Measurements from ENCODE around the gene MED13L.

The MED13L gene

DNA sequence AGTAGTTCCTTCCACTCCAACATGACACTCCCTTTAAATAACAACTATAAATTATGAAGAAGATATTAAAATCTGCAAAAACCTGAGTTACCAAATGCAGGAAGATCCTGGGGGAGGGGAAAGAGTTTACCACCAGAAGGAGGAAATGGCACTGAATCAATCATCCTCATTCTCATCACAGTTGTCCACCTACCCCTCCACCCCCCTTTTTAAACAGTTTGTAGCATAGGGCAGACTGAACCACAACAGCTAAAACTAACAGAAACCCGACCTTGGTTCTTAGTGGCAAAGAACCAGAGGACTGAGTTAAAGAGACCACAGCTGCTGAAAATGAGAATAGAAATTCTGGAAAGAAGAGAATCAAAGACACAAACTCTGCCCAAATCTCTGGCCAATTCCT is 189.5 kb downstream of the MED13L start:
- H3K27ac ChIP-seq (ENCODE audit: poor library complexity, severe bottlenecking) = no peak overlapping the region
- no peaks in the 10 kb centered on the region for H3K27me3 ChIP-seq (ENCODE audit: insufficient read depth, poor library complexity, severe bottlenecking)
- DNase-seq (ENCODE audit: low spot score) = no peak
- no peak for ATAC-seq (ENCODE audit: low read depth)
- no peaks in the 10 kb centered on the region for H3K9me3 ChIP-seq (ENCODE audit: severe bottlenecking)
- H3K36me3 ChIP-seq (ENCODE audit: low read depth) = 0 out of 2 replicates have a peak, but pooled peaks cover 4% of the 10 kb centered on the region
- H3K4me3 ChIP-seq (ENCODE audit: severe bottlenecking) = no peak overlapping the region
- no peaks in the 10 kb centered on the region for H3K4me1 ChIP-seq (ENCODE audit: insufficient read depth, poor library complexity, severe bottlenecking)
- TF ChIP-seq, protein P1, sequence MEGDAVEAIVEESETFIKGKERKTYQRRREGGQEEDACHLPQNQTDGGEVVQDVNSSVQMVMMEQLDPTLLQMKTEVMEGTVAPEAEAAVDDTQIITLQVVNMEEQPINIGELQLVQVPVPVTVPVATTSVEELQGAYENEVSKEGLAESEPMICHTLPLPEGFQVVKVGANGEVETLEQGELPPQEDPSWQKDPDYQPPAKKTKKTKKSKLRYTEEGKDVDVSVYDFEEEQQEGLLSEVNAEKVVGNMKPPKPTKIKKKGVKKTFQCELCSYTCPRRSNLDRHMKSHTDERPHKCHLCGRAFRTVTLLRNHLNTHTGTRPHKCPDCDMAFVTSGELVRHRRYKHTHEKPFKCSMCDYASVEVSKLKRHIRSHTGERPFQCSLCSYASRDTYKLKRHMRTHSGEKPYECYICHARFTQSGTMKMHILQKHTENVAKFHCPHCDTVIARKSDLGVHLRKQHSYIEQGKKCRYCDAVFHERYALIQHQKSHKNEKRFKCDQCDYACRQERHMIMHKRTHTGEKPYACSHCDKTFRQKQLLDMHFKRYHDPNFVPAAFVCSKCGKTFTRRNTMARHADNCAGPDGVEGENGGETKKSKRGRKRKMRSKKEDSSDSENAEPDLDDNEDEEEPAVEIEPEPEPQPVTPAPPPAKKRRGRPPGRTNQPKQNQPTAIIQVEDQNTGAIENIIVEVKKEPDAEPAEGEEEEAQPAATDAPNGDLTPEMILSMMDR (IDR thresholded peaks at IDR 0.05; ENCODE audit: poor library complexity, severe bottlenecking) = no peak

DNA sequence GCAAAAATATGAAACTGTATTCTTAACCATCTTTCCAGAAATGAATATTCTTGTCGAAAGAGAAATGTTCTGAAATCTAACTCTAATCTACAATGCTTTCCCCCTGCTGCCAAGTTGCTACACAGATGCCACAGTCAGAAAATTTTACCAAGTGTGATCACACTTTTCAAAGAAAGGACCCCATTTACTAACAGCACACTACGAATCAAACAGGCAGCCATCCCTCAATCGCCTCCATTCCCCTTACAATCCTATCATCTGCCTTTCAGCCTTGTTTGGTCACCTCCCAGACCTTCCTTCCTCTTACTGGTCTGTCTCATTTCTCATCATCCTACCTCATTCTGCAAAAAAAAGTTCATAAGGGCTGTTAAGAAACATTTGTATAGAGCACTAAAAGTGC is 190.1 kb downstream of the MED13L start:
- TF ChIP-seq, protein P1 (IDR thresholded peaks at IDR 0.05; ENCODE audit: poor library complexity, severe bottlenecking) = no peak
- Histone ChIP-seq H3K4me1 (ENCODE audit: insufficient read depth, poor library complexity, severe bottlenecking) (no peaks in the 10 kb centered on the region), H3K27me3 (ENCODE audit: insufficient read depth, poor library complexity, severe bottlenecking) (no peaks in the 10 kb centered on the region), H3K9me3 (ENCODE audit: severe bottlenecking) (no peaks in the 10 kb centered on the region), H3K36me3 (ENCODE audit: low read depth) (0 out of 2 replicates have a peak, but pooled peaks cover 4% of the 10 kb centered on the region), H3K27ac (ENCODE audit: poor library complexity, severe bottlenecking) (no peak overlapping the region), H3K4me3 (ENCODE audit: severe bottlenecking) (no peak overlapping the region)
- DNase-seq (ENCODE audit: low spot score) (no peak), ATAC-seq (ENCODE audit: low read depth) (no peak)

DNA sequence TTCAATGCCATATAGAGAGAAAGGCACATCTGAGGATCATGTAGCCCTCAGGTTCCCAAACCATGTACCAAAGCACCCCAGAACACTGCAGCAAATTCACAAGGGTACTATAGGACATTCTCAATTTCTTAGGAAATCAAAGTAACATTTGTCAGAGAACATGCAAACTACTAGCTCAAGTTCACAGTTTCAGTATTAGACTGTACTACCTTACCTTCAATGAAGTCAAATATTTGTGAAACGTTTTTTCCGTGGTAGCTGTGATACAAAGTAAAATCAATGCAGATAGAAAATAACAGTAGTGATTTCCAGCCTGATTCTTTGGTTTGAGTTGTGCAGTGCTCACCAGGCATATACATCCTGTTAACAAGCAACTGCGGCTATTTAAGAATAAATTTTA is 197.1 kb downstream of the MED13L start:
- Histone ChIP-seq H3K4me3 (ENCODE audit: severe bottlenecking) (no peak overlapping the region), H3K27me3 (ENCODE audit: insufficient read depth, poor library complexity, severe bottlenecking) (no peaks in the 10 kb centered on the region), H3K9me3 (ENCODE audit: severe bottlenecking) (no peaks in the 10 kb centered on the region), H3K27ac (ENCODE audit: poor library complexity, severe bottlenecking) (no peak overlapping the region), H3K4me1 (ENCODE audit: insufficient read depth, poor library complexity, severe bottlenecking) (no peaks in the 10 kb centered on the region), H3K36me3 (ENCODE audit: low read depth) (no peaks in the 10 kb centered on the region)
- ATAC-seq (ENCODE audit: low read depth) (no peak), DNase-seq (ENCODE audit: low spot score) (no peak)
- TF ChIP-seq, protein P1 (IDR thresholded peaks at IDR 0.05; ENCODE audit: poor library complexity, severe bottlenecking) = no peak

DNA sequence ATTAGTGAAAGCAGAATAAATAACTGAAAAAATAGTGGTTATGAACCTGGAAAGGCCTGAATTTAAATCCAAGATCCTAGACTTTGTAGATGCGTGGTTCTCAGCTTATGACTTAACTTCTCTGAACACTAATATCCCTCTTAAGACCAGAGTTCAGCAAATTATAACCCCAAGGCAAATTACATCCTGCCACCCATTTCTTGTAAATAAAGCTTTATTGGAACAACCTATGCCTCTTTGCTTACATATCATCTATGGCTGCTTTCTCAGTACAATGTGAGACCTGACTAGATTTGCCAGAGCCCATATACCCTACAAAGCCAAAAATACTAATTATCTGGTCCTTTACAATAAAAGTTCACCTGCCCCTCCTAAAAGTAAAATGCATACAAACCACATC is 199.1 kb downstream of the MED13L start:
- no peaks in the 10 kb centered on the region for H3K9me3 ChIP-seq (ENCODE audit: severe bottlenecking)
- no peaks in the 10 kb centered on the region for H3K27me3 ChIP-seq (ENCODE audit: insufficient read depth, poor library complexity, severe bottlenecking)
- H3K4me3 ChIP-seq (ENCODE audit: severe bottlenecking) = no peak overlapping the region
- TF ChIP-seq, protein P1 (IDR thresholded peaks at IDR 0.05; ENCODE audit: poor library complexity, severe bottlenecking) = no peak
- no peak for DNase-seq (ENCODE audit: low spot score)
- no peaks in the 10 kb centered on the region for H3K4me1 ChIP-seq (ENCODE audit: insufficient read depth, poor library complexity, severe bottlenecking)
- no peak overlapping the region for H3K27ac ChIP-seq (ENCODE audit: poor library complexity, severe bottlenecking)
- no peaks in the 10 kb centered on the region for H3K36me3 ChIP-seq (ENCODE audit: low read depth)
- no peak for ATAC-seq (ENCODE audit: low read depth)

DNA sequence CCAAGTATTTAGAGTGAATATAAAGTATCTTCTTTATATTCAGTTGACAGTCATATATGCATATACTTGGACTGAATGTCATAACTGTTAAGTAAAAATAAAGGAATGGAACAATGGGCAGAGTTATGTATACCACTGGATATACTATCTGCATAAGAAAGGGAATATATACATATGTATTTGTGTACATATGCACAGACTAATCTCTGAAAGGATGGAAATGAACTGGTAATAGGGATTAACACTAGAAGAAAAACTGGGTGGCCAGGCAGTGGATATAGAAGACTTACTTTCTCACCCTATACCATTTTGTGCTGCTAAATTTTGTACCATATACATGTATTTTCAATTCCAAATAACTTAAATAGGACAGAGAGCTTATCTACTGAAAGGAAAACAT is 200.1 kb downstream of the MED13L start:
- H3K9me3 ChIP-seq (ENCODE audit: severe bottlenecking) = no peaks in the 10 kb centered on the region
- H3K4me1 ChIP-seq (ENCODE audit: insufficient read depth, poor library complexity, severe bottlenecking) = no peaks in the 10 kb centered on the region
- TF ChIP-seq, protein P1 (IDR thresholded peaks at IDR 0.05; ENCODE audit: poor library complexity, severe bottlenecking) = no peak
- no peak overlapping the region for H3K4me3 ChIP-seq (ENCODE audit: severe bottlenecking)
- no peak for ATAC-seq (ENCODE audit: low read depth)
- H3K27me3 ChIP-seq (ENCODE audit: insufficient read depth, poor library complexity, severe bottlenecking) = no peaks in the 10 kb centered on the region
- H3K27ac ChIP-seq (ENCODE audit: poor library complexity, severe bottlenecking) = no peak overlapping the region
- no peak for DNase-seq (ENCODE audit: low spot score)
- no peaks in the 10 kb centered on the region for H3K36me3 ChIP-seq (ENCODE audit: low read depth)
